Left lung (tissue), 10 donors: ENCODE measurements around the gene BEST2. TPM values are rescaled to one million over a fixed set of nuclear protein-coding genes. Genes with fewer than 3 reads are reported as not detected.

Experiments
- ATAC-seq: fragments of 200-7000 bp; cut with Tn5 transposase; one replicate; pipeline ENCODE4 v1.9.1; 2020; ENCODE audit warnings: moderate library complexity
- DNase-seq, 4 donors: peaks; one replicate each; pipeline ENCODE4 v3.0.0-alpha.2; 2013 to 2020
- H3K27ac ChIP-seq, 2 donors: fragments of 200-600 bp; sonication (generic) in 1 of 2; one replicate each; pipeline versions ENCODE4 v1.5.0 to v1.8.0; 2020 to 2021
- H3K27me3 ChIP-seq, 2 donors: fragments of 200-600 bp; sonication (generic) in 1 of 2; one replicate each; pipeline versions ENCODE4 v1.5.0 to v1.8.0; 2020 to 2021
- H3K36me3 ChIP-seq, 2 donors: fragments of 200-600 bp; sonication (generic) in 1 of 2; one replicate each; pipeline versions ENCODE4 v1.5.0 to v1.8.0; 2020 to 2021
- H3K4me1 ChIP-seq, 2 donors: fragments of 200-600 bp; one replicate each; pipeline ENCODE4 v1.8.0; 2021
- H3K4me3 ChIP-seq, 2 donors: fragments of 200-600 bp; sonication (generic) in 1 of 2; one replicate each; pipeline versions ENCODE4 v1.5.0 to v1.8.0; 2020 to 2021; ENCODE audit warnings: mild to moderate bottlenecking in 1 of 2
- H3K9me3 ChIP-seq, 2 donors: fragments of 200-600 bp; sonication (generic) in 1 of 2; one replicate each; pipeline versions ENCODE4 v1.5.0 to v1.8.0; 2020 to 2021
- CTCF ChIP-seq, 2 donors: fragments of 200-600 bp; sonication (generic) in 1 of 2; IDR thresholded peaks; one replicate each; pipeline versions ENCODE4 v1.5.0 to v1.8.0; 2021; ENCODE audit warnings: antibody characterized with exemption in 2 of 2
- intact Hi-C, 2 donors: fragments of 100-400 bp; cut with DNase I; formaldehyde crosslinking; loops; one replicate each; pipeline versions ENCODE4 v1.11.2 to v1.14.2; 2022
- polyA plus RNA-seq, 6 donors: library from polyadenylated mRNA; unstranded; fragments of 120-200 nt; gene quantifications; one replicate each; pipeline ENCODE4 v1.2.1, GENCODE V29; 2013; ENCODE audit not compliant: insufficient read length in 6 of 6
- total RNA-seq, 2 donors: library from RNA; stranded (reverse); fragmentation: NEBNext Ultra II Directional; extraction: Animal tissue kit (Norgen Biotek cat#: 25700); gene quantifications; one replicate each; pipeline ENCODE4 v1.2.1, GENCODE V29; 2021
- donor health status: DM: no; HTN: yes; CAD: no.
- donor health status: DM: no; HTN: no; CAD: no.

BEST2 gene
- total and polyA plus RNA-seq, 8 donors = 0.08 to 0.17 (median 0.12) TPM; not detected in 4

GRCh38 chr19:12792051-12792852 lies 40.7 kb downstream of the BEST2 start:
- DNase-seq (peak in 3 of 4 donors; percentile 78 to 95 (median 79)), ATAC-seq (no peak)
- no peak for TF ChIP-seq CTCF (IDR thresholded peaks at IDR 0.05)
- H3K4me3 ChIP-seq = peak overlapping the region; percentile 92 to 98
- peak overlapping the region; percentile 99 to 100 for H3K27ac ChIP-seq
- H3K9me3 ChIP-seq = no peaks in the 10 kb centered on the region
- H3K4me1 ChIP-seq = peaks cover 38 to 58% of the 10 kb centered on the region in 2 donors
- H3K27me3 ChIP-seq = no peaks in the 10 kb centered on the region
- intact Hi-C loops = no loop called here
- H3K36me3 ChIP-seq = peaks cover 0 to 10% of the 10 kb centered on the region in 2 donors

GRCh38 chr19:12792853-12793289 lies 41.3 kb downstream of the BEST2 start:
- peaks cover 33 to 52% of the 10 kb centered on the region in 2 donors for H3K4me1 ChIP-seq
- peak overlapping the region; percentile 92 to 98 for H3K4me3 ChIP-seq
- intact Hi-C loops = no loop called here
- ATAC-seq = no peak
- no peaks in the 10 kb centered on the region for H3K27me3 ChIP-seq
- TF ChIP-seq CTCF (IDR thresholded peaks at IDR 0.05) = no peak
- H3K27ac ChIP-seq = peak overlapping the region; percentile 99 to 100
- no peaks in the 10 kb centered on the region for H3K9me3 ChIP-seq
- H3K36me3 ChIP-seq = peaks cover 0 to 10% of the 10 kb centered on the region in 2 donors
- no peak for DNase-seq

GRCh38 chr19:12793290-12794195 lies 42.0 kb downstream of the BEST2 start:
- H3K27me3 ChIP-seq = no peaks in the 10 kb centered on the region
- peak overlapping the region; percentile 92 to 98 for H3K4me3 ChIP-seq
- H3K4me1 ChIP-seq = peaks cover 27 to 45% of the 10 kb centered on the region in 2 donors
- intact Hi-C loops = loop anchor here in 1 of 2 donors (2.0 kb wide), 1 partner anchor 15 kb away; no protein-coding TSS in a partner anchor
- peak overlapping the region; percentile 99 to 100 for H3K27ac ChIP-seq
- DNase-seq = peak; percentile 95 to 98 (median 97)
- H3K9me3 ChIP-seq = no peaks in the 10 kb centered on the region
- peak in 1 of 2 donors; percentile 20 for TF ChIP-seq CTCF (IDR thresholded peaks at IDR 0.05)
- peak; percentile 47 for ATAC-seq
- peaks cover 0 to 13% of the 10 kb centered on the region in 2 donors for H3K36me3 ChIP-seq

GRCh38 chr19:12794196-12794941 lies 42.8 kb downstream of the BEST2 start:
- intact Hi-C loops = loop anchor here in 1 of 2 donors (2.0 kb wide), 1 partner anchor 16 kb away; no protein-coding TSS in a partner anchor
- no peaks in the 10 kb centered on the region for H3K9me3 ChIP-seq
- H3K27ac ChIP-seq = peak overlapping the region; percentile 99 to 100
- TF ChIP-seq CTCF (IDR thresholded peaks at IDR 0.05) = no peak
- H3K27me3 ChIP-seq = no peaks in the 10 kb centered on the region
- ATAC-seq (no peak), DNase-seq (peak in 1 of 4 donors; percentile 16)
- H3K36me3 ChIP-seq = peaks cover 0 to 21% of the 10 kb centered on the region in 2 donors
- peak overlapping the region; percentile 92 to 98 for H3K4me3 ChIP-seq
- peaks cover 19 to 37% of the 10 kb centered on the region in 2 donors for H3K4me1 ChIP-seq
